Heart left ventricle (tissue), 13 donors: Measurements from ENCODE around the gene SSC5D.

Experiments
- POLR2A ChIP-seq, 2 donors: fragments of 450-650 bp; IDR thresholded peaks; one replicate each; pipeline ENCODE4 v1.6.1; 2017; ENCODE audit warnings: antibody characterized with exemption in 2 of 2, mild to moderate bottlenecking in 2 of 2, moderate library complexity in 2 of 2
- TF ChIP-seq, protein P1 (sequence below), 12 donors: fragments of 200-600 bp; sonication (generic) in 4 of 12; IDR thresholded peaks; one replicate each; pipeline versions ENCODE4 v1.5.0 to v1.8.0; 2018 to 2022; ENCODE audit warnings: antibody characterized with exemption in 12 of 12, mild to moderate bottlenecking in 5 of 12
- donor health status: ischemic (EF 13 %, LVEDD 7.1; RV severe dilation, severe dysfunction).
- donor health status: DM: no; HTN: yes; CAD: no.
- donor health status: DM: no; HTN: no; CAD: no.
- donor health status: ischemic (EF 25% LVEDD 6.9; RV normal size, moderate dysfunction).
- donor health status: ischemic (EF 25% LVEDD 5.7; RV mildly dilated, moderate dysfunction).
- donor health status: ischemic (EF 35%, LVEDD 5.7; RV mildly dilated, moderate dysfunction).
- donor health status: nonischemic (EF 11% LVEDD 7.7; RV severe dilation, severe dysfunction).
- donor health status: DM: yes; HTN: yes; CAD: no.
- donor health status: PGD.
- donor health status: ischemic (EF 29% LVEDD 5.4; RV normal size, mild dysfunction).
- donor health status: nonischemic (EF 23%, LVEDD 6.1; RV moderate dilation, normal function).

DNA sequence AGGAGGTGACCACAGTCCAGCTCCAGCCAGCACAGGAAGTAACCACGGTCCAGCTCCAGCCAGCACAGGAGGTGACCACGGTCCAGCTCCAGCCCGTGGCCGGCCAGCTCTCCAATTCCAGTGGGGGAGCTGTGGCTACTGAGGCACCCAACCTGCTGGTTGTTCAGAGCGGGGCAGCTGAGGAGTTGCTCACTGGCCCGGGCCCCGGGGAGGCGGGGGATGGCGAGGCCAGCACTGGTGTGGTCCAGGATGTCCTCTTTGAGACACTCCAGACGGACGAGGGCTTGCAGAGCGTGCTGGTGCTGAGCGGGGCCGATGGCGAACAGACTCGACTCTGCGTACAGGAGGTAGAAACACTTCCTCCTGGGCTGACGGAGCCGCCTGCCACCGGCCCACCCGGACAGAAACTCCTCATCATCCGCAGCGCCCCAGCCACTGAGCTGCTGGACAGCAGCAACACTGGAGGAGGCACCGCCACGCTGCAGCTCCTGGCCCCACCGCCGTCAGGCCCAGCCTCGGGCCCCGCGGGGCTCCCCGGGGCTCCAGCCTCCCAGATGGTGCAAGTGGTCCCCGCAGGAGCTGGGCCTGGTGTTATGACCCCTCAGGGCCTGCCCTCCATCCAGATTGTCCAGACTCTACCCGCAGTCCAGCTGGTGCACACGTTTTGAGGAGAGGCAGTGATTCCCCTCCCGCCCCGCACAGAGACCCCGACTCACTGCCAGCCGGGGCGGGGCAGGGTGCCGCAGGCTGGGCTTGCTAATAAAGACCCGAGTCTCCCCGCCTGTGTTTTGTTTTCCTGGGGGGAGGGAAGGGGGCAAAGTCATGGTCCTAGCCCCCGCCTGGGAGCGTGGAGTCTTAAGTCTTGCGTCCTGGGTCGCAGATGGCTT, 4.3 kb upstream of the SSC5D start:
- TF ChIP-seq POLR2A (IDR thresholded peaks at IDR 0.05) = no peak
- TF ChIP-seq, protein P1, sequence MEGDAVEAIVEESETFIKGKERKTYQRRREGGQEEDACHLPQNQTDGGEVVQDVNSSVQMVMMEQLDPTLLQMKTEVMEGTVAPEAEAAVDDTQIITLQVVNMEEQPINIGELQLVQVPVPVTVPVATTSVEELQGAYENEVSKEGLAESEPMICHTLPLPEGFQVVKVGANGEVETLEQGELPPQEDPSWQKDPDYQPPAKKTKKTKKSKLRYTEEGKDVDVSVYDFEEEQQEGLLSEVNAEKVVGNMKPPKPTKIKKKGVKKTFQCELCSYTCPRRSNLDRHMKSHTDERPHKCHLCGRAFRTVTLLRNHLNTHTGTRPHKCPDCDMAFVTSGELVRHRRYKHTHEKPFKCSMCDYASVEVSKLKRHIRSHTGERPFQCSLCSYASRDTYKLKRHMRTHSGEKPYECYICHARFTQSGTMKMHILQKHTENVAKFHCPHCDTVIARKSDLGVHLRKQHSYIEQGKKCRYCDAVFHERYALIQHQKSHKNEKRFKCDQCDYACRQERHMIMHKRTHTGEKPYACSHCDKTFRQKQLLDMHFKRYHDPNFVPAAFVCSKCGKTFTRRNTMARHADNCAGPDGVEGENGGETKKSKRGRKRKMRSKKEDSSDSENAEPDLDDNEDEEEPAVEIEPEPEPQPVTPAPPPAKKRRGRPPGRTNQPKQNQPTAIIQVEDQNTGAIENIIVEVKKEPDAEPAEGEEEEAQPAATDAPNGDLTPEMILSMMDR (IDR thresholded peaks at IDR 0.05) = no peak
